ENCODE measurements around the gene RP9.
"Not testable (repeated sequence)": the region's sequence is repeated elsewhere in the genome, so short reads cannot be mapped to it uniquely, and the experiment has no call there.

Gene RP9

GRCh38 chr7:33127085-33127484 is 17.9 kb upstream of the RP9 start:
- no peak for ATAC-seq (replicated peaks)
- Mint-ChIP-seq H3K4me1 (peaks cover 10 to 17% of the 10 kb centered on the region in 2 donors), H3K4me3 (no peak overlapping the region), H3K9me3 (no peaks in the 10 kb centered on the region), H3K27ac (no peak overlapping the region), H3K27me3 (peaks cover 3 to 4% of the 10 kb centered on the region in 2 donors), H3K36me3 (no peaks in the 10 kb centered on the region)
- DNase-seq: no peak

GRCh38 chr7:33118383-33118782 is 9.2 kb upstream of the RP9 start:
- Mint-ChIP-seq H3K4me1 (no peaks in the 10 kb centered on the region), H3K9me3 (peaks cover 9 to 13% of the 10 kb centered on the region in 2 donors), H3K27ac (no peak overlapping the region), H3K27me3 (peaks cover 46 to 53% of the 10 kb centered on the region in 2 donors), H3K36me3 (peaks cover 4 to 8% of the 10 kb centered on the region in 2 donors), H3K4me3 (no peak overlapping the region)
- ATAC-seq (replicated peaks) (no peak), DNase-seq (no peak)

GRCh38 chr7:33114976-33115375 is 5.8 kb upstream of the RP9 start:
- DNase-seq (no peak), ATAC-seq (replicated peaks) (no peak)
- H3K4me1 Mint-ChIP-seq: peaks cover 0 to 2% of the 10 kb centered on the region in 2 donors
- no peak overlapping the region for H3K27ac Mint-ChIP-seq
- H3K27me3 Mint-ChIP-seq: peaks cover 29 to 37% of the 10 kb centered on the region in 2 donors
- H3K36me3 Mint-ChIP-seq: peaks cover 4 to 8% of the 10 kb centered on the region in 2 donors
- no peak overlapping the region for H3K4me3 Mint-ChIP-seq
- peaks cover 9% of the 10 kb centered on the region in 2 donors for H3K9me3 Mint-ChIP-seq

GRCh38 chr7:33111614-33112013 is 2.4 kb upstream of the RP9 start:
- peaks cover 13 to 18% of the 10 kb centered on the region in 2 donors for H3K27me3 Mint-ChIP-seq
- no peak for DNase-seq
- no peak overlapping the region for H3K27ac Mint-ChIP-seq
- peaks cover 7 to 11% of the 10 kb centered on the region in 2 donors for H3K4me1 Mint-ChIP-seq
- no peak for ATAC-seq (replicated peaks)
- no peaks in the 10 kb centered on the region for H3K36me3 Mint-ChIP-seq
- no peak overlapping the region for H3K4me3 Mint-ChIP-seq
- H3K9me3 Mint-ChIP-seq: no peaks in the 10 kb centered on the region

- Mint-ChIP-seq H3K4me3 (peak overlapping the region; percentile 87 to 91), H3K27ac (no peak overlapping the region), H3K27me3 (peaks cover 6 to 17% of the 10 kb centered on the region in 2 donors), H3K9me3 (no peaks in the 10 kb centered on the region), H3K4me1 (peaks cover 18 to 27% of the 10 kb centered on the region in 2 donors), H3K36me3 (peaks cover 5% of the 10 kb centered on the region in 2 donors)
- ATAC-seq (replicated peaks) (no peak), DNase-seq (no peak)
These were observed 594 bp upstream of the RP9 start for GRCh38 chr7:33109758-33110238.

- peak overlapping the region; percentile 87 to 91 for H3K4me3 Mint-ChIP-seq
- ATAC-seq (replicated peaks) (peak; percentile 22 to 31), DNase-seq (no peak)
- peaks cover 0 to 7% of the 10 kb centered on the region in 2 donors for H3K27me3 Mint-ChIP-seq
- H3K4me1 Mint-ChIP-seq: peaks cover 24 to 37% of the 10 kb centered on the region in 2 donors
- H3K36me3 Mint-ChIP-seq: peaks cover 10 to 12% of the 10 kb centered on the region in 2 donors
- H3K27ac Mint-ChIP-seq: peak overlapping the region; percentile 95
- H3K9me3 Mint-ChIP-seq: no peaks in the 10 kb centered on the region
These were observed 625 bp downstream of the RP9 start for GRCh38 chr7:33108554-33109004.

- H3K27me3 Mint-ChIP-seq: no peaks in the 10 kb centered on the region
- H3K27ac Mint-ChIP-seq: peak overlapping the region; percentile 79
- DNase-seq (peak; percentile 15), ATAC-seq (replicated peaks) (peak; percentile 35 to 44)
- H3K9me3 Mint-ChIP-seq: no peaks in the 10 kb centered on the region
- peaks cover 21 to 24% of the 10 kb centered on the region in 2 donors for H3K36me3 Mint-ChIP-seq
- H3K4me1 Mint-ChIP-seq: peaks cover 32 to 49% of the 10 kb centered on the region in 2 donors
- peak overlapping the region; percentile 87 to 91 for H3K4me3 Mint-ChIP-seq
These were observed 1.8 kb downstream of the RP9 start for GRCh38 chr7:33107136-33108066.

- Mint-ChIP-seq H3K36me3 (peaks cover 50 to 67% of the 10 kb centered on the region in 2 donors), H3K9me3 (no peaks in the 10 kb centered on the region), H3K27ac (peak overlapping the region; percentile 14), H3K4me3 (no peak overlapping the region), H3K27me3 (no peaks in the 10 kb centered on the region), H3K4me1 (peaks cover 44 to 78% of the 10 kb centered on the region in 2 donors)
- ATAC-seq (replicated peaks) (no peak), DNase-seq (no peak)
These were observed 7.3 kb downstream of the RP9 start for GRCh38 chr7:33101906-33102305.

GRCh38 chr7:33100770-33101169 is 8.4 kb downstream of the RP9 start:
- peak overlapping the region; percentile 96 for H3K27ac Mint-ChIP-seq
- H3K36me3 Mint-ChIP-seq: peaks cover 53 to 78% of the 10 kb centered on the region in 2 donors
- H3K9me3 Mint-ChIP-seq: no peaks in the 10 kb centered on the region
- H3K4me1 Mint-ChIP-seq: peaks cover 38 to 66% of the 10 kb centered on the region in 2 donors
- DNase-seq: no peak
- H3K4me3 Mint-ChIP-seq: peak overlapping the region in 1 of 2 donors; percentile 62
- H3K27me3 Mint-ChIP-seq: no peaks in the 10 kb centered on the region
- peak; percentile 50 to 56 for ATAC-seq (replicated peaks)

- peaks cover 29 to 63% of the 10 kb centered on the region in 2 donors for H3K4me1 Mint-ChIP-seq
- peak overlapping the region; percentile 54 to 75 for H3K4me3 Mint-ChIP-seq
- DNase-seq (no peak), ATAC-seq (replicated peaks) (peak; percentile 88 to 93)
- peak overlapping the region; percentile 98 for H3K27ac Mint-ChIP-seq
- H3K27me3 Mint-ChIP-seq: no peaks in the 10 kb centered on the region
- H3K9me3 Mint-ChIP-seq: no peaks in the 10 kb centered on the region
- peaks cover 56 to 81% of the 10 kb centered on the region in 2 donors for H3K36me3 Mint-ChIP-seq
These were observed 9.9 kb downstream of the RP9 start for GRCh38 chr7:33099154-33099940.

- peaks cover 47 to 65% of the 10 kb centered on the region in 2 donors for H3K36me3 Mint-ChIP-seq
- not testable (repeated sequence) for H3K4me3 Mint-ChIP-seq; ATAC-seq (replicated peaks); DNase-seq; H3K9me3 Mint-ChIP-seq; H3K27me3 Mint-ChIP-seq; H3K27ac Mint-ChIP-seq
- peaks cover 15 to 49% of the 10 kb centered on the region in 2 donors for H3K4me1 Mint-ChIP-seq
These were observed 14.4 kb downstream of the RP9 start for GRCh38 chr7:33094745-33095275.

GRCh38 chr7:33093266-33093665 is 15.9 kb downstream of the RP9 start:
- H3K4me1 Mint-ChIP-seq: peaks cover 13 to 45% of the 10 kb centered on the region in 2 donors
- no peak for ATAC-seq (replicated peaks)
- no peak overlapping the region for H3K27ac Mint-ChIP-seq
- no peaks in the 10 kb centered on the region for H3K27me3 Mint-ChIP-seq
- DNase-seq: no peak
- H3K36me3 Mint-ChIP-seq: peaks cover 39 to 59% of the 10 kb centered on the region in 2 donors
- no peak overlapping the region for H3K4me3 Mint-ChIP-seq
- peaks cover 0 to 5% of the 10 kb centered on the region in 2 donors for H3K9me3 Mint-ChIP-seq

- Mint-ChIP-seq H3K27ac (no peak overlapping the region), H3K9me3 (peaks cover 0 to 5% of the 10 kb centered on the region in 2 donors)
These were observed 17.5 kb downstream of the RP9 start for GRCh38 chr7:33091641-33092191.

More at GRCh38 chr7:33091641-33092191, 17.5 kb downstream of the RP9 start:
- peaks cover 32 to 50% of the 10 kb centered on the region in 2 donors for H3K36me3 Mint-ChIP-seq
- no peaks in the 10 kb centered on the region for H3K27me3 Mint-ChIP-seq
- H3K4me1 Mint-ChIP-seq: peaks cover 12 to 41% of the 10 kb centered on the region in 2 donors
- ATAC-seq (replicated peaks) (no peak), DNase-seq (no peak)
- H3K4me3 Mint-ChIP-seq: no peak overlapping the region

All from stimulated activated naive B cell treated with anti-CD40 and anti-IgM and Interleukin-4, amounts not matched to agents 10 μg/mL and 1 μg/mL and 100 μg/mL, for 72 hours (primary cell).